Cardiac muscle cell (in vitro differentiated cells and primary cell): ENCODE data around the gene MACROD2. TPM values are rescaled to one million over a fixed set of nuclear protein-coding genes. Genes with fewer than 3 reads are reported as not detected.

ENCODE experiments used
- DNase-seq, 2 donors: peaks; one replicate each; pipeline versions ENCODE4 v3.0.0 to v3.0.0-alpha.2; 2010 to 2017; ENCODE audit warnings: low read depth in 1 of 2, low spot score in 1 of 2
- H3K27ac ChIP-seq: fragments of 200-600 bp; sonication (generic); 2 replicates; pipeline ENCODE4 v1.5.1; 2016
- H3K27me3 ChIP-seq: fragments of 200-600 bp; sonication (generic); 2 replicates; pipeline ENCODE4 v1.6.0; 2016; ENCODE audit warnings: control low read depth
- H3K36me3 ChIP-seq: fragments of 200-600 bp; sonication (generic); 2 replicates; pipeline ENCODE4 v1.5.1; 2016; ENCODE audit warnings: control low read depth
- H3K4me1 ChIP-seq: fragments of 200-600 bp; sonication (generic); 2 replicates; pipeline ENCODE4 v1.8.1; 2017; ENCODE audit warnings: low read depth, mild to moderate bottlenecking, mixed run types
- H3K4me3 ChIP-seq: fragments of 200-600 bp; sonication (generic); 2 replicates; pipeline ENCODE4 v1.5.1; 2016; ENCODE audit warnings: mild to moderate bottlenecking
- H3K9me3 ChIP-seq: fragments of 200-600 bp; sonication (generic); 2 replicates; pipeline ENCODE4 v1.5.1; 2017; ENCODE audit warnings: low read depth, mild to moderate bottlenecking, control low read depth
- CTCF ChIP-seq: IDR thresholded peaks from 2 replicates; pipeline ENCODE4 v1.5.1; 2012; ENCODE audit warnings: low read depth, mild to moderate bottlenecking, low read length
- polyA plus RNA-seq: library from polyadenylated mRNA; unstranded; fragments of >200 nt; fragmentation: Nextera tagmentation; extraction: Ambion mirVana; gene quantifications from 2 replicates; pipeline ENCODE4 v1.2.1, GENCODE V29; 2016
- total RNA-seq: library from RNA; depleted of rRNA; stranded (reverse); fragments of >200 nt; gene quantifications from 2 replicates; pipeline ENCODE4 v1.2.3, GENCODE V29; 2016

MACROD2 gene
- total and polyA plus RNA-seq, 2 experiments from 2014 or later = 9.3 to 14.4 TPM

DNA sequence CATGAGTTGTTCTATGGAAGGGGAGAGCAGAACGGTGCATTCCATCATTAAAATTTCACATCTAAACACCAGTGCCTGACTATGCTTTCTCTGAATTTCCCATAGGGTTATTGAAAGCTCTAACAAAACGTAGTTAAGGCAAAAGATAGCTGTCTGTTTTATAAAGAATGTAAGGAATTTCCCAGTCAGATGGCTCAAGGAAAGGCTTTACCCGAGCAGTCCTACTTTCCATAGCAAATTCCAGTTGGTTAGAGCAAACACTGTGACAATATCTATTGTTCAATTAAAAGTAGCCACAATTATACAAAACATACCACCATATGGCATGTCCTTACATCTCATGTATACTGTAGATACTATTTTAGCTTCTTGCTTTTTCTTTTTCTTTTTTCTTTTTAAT, 1401.6 kb downstream of the MACROD2 start:
- Histone ChIP-seq H3K27ac (no peak overlapping the region), H3K36me3 (no peaks in the 10 kb centered on the region), H3K9me3 (no peaks in the 10 kb centered on the region), H3K4me3 (no peak overlapping the region), H3K27me3 (no peaks in the 10 kb centered on the region), H3K4me1 (no peaks in the 10 kb centered on the region)
- no peak for TF ChIP-seq CTCF
- no peak for DNase-seq

GRCh38 chr20:15399781-15400180, 1404.5 kb downstream of the MACROD2 start:
- H3K4me3 ChIP-seq = no peak overlapping the region
- H3K4me1 ChIP-seq = no peaks in the 10 kb centered on the region
- no peaks in the 10 kb centered on the region for H3K9me3 ChIP-seq
- H3K27ac ChIP-seq = no peak overlapping the region
- TF ChIP-seq CTCF = no peak
- no peak for DNase-seq
- no peaks in the 10 kb centered on the region for H3K27me3 ChIP-seq
- no peaks in the 10 kb centered on the region for H3K36me3 ChIP-seq

GRCh38 chr20:15406072-15406471, 1410.8 kb downstream of the MACROD2 start:
- Histone ChIP-seq H3K27me3 (no peaks in the 10 kb centered on the region), H3K27ac (no peak overlapping the region), H3K4me3 (no peak overlapping the region), H3K36me3 (no peaks in the 10 kb centered on the region), H3K9me3 (no peaks in the 10 kb centered on the region), H3K4me1 (peaks cover 5% of the 10 kb centered on the region)
- DNase-seq = no peak
- no peak for TF ChIP-seq CTCF

GRCh38 chr20:15411781-15412180, 1416.5 kb downstream of the MACROD2 start:
- DNase-seq = no peak
- Histone ChIP-seq H3K4me1 (peaks cover 5% of the 10 kb centered on the region), H3K27me3 (no peaks in the 10 kb centered on the region), H3K9me3 (no peaks in the 10 kb centered on the region), H3K4me3 (no peak overlapping the region), H3K36me3 (no peaks in the 10 kb centered on the region), H3K27ac (no peak overlapping the region)
- TF ChIP-seq CTCF = no peak

- Histone ChIP-seq H3K27me3 (no peaks in the 10 kb centered on the region), H3K36me3 (no peaks in the 10 kb centered on the region), H3K9me3 (no peaks in the 10 kb centered on the region), H3K4me1 (no peaks in the 10 kb centered on the region), H3K27ac (no peak overlapping the region), H3K4me3 (no peak overlapping the region)
- TF ChIP-seq CTCF = no peak
- no peak for DNase-seq
Observed at GRCh38 chr20:15415908-15416307, 1420.6 kb downstream of the MACROD2 start.

DNA sequence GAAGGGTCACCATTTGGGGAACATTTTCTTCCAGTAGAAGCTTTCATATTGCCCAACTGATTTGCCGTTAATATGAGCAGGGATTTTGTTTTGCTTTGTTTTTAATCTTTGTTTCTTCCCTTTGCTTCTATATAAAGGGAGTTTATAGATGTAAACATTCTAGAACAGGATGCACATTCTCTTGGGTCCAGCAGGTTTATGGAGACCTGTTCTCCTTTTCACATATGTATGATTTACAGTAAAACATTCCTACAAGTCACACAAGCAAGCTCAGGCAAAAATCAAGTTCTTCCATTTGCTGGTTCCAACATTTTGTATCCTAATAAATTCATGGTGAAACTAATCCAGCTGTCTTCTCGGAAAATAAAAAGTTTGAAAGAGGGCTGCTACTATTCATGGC, 1424.5 kb downstream of the MACROD2 start:
- no peaks in the 10 kb centered on the region for H3K9me3 ChIP-seq
- no peaks in the 10 kb centered on the region for H3K36me3 ChIP-seq
- no peak for TF ChIP-seq CTCF
- H3K27me3 ChIP-seq = no peaks in the 10 kb centered on the region
- H3K27ac ChIP-seq = no peak overlapping the region
- no peaks in the 10 kb centered on the region for H3K4me1 ChIP-seq
- no peak for DNase-seq
- H3K4me3 ChIP-seq = no peak overlapping the region
